Measurements from ENCODE around the gene ERC2.

DNA sequence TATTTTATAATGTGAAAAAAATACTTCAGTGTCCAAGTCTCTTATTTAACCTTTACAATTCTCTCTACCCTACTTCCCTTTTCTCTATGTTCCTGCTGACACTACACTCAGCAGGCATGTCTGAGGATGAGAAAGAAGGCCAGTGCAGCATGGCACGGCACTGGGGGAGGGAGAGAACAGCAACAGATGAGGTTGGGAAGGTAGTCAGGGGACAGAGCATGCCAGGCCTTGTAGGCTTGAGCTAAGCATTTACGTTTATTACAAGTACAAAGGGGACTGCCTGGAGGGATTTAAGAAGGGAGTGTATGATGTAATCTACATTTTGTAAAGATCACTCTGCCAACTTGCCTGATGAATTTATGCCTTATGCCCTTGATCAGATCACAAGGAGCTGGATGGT is 863.9 kb downstream of the ERC2 start:
- TF ChIP-seq, protein P1, sequence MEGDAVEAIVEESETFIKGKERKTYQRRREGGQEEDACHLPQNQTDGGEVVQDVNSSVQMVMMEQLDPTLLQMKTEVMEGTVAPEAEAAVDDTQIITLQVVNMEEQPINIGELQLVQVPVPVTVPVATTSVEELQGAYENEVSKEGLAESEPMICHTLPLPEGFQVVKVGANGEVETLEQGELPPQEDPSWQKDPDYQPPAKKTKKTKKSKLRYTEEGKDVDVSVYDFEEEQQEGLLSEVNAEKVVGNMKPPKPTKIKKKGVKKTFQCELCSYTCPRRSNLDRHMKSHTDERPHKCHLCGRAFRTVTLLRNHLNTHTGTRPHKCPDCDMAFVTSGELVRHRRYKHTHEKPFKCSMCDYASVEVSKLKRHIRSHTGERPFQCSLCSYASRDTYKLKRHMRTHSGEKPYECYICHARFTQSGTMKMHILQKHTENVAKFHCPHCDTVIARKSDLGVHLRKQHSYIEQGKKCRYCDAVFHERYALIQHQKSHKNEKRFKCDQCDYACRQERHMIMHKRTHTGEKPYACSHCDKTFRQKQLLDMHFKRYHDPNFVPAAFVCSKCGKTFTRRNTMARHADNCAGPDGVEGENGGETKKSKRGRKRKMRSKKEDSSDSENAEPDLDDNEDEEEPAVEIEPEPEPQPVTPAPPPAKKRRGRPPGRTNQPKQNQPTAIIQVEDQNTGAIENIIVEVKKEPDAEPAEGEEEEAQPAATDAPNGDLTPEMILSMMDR (IDR thresholded peaks at IDR 0.05) = no peak
- no peak for TF ChIP-seq POLR2A (IDR thresholded peaks at IDR 0.05)

All from heart left ventricle (tissue), 13 donors.